Chondrocyte (in vitro differentiated cells): ENCODE measurements around the gene DOCK6. TPM values are rescaled to one million over a fixed set of nuclear protein-coding genes. Genes with fewer than 3 reads are reported as not detected.

Experiments
- DNase-seq: peaks from one replicate; pipeline ENCODE4 v3.0.0; 2021; ENCODE audit warnings: mixed read lengths, low spot score
- H3K27ac Mint-ChIP-seq: one replicate; pipeline ENCODE4 v1.8.0; 2021; ENCODE audit warnings: mild to moderate bottlenecking, moderate library complexity, mixed read lengths; ENCODE audit not compliant: unreplicated experiment
- H3K27me3 Mint-ChIP-seq: 2 replicates; pipeline ENCODE4 v1.8.0; 2021; ENCODE audit warnings: low read depth, mixed read lengths
- H3K36me3 Mint-ChIP-seq: 2 replicates; pipeline ENCODE4 v1.8.0; 2021; ENCODE audit warnings: low read depth, mixed read lengths
- H3K4me1 Mint-ChIP-seq: 2 replicates; pipeline ENCODE4 v1.8.0; 2021; ENCODE audit warnings: low read depth, mild to moderate bottlenecking, mixed read lengths
- H3K4me3 Mint-ChIP-seq: one replicate; pipeline ENCODE4 v1.8.0; 2021; ENCODE audit warnings: mild to moderate bottlenecking, moderate library complexity, mixed read lengths; ENCODE audit not compliant: unreplicated experiment
- H3K9me3 Mint-ChIP-seq: 2 replicates; pipeline ENCODE4 v1.8.0; 2021; ENCODE audit warnings: low read depth, mixed read lengths
- CTCF ChIP-seq: fragments of 200-600 bp; sonication (generic); IDR thresholded peaks from 2 replicates; pipeline ENCODE4 v1.5.0; 2021; ENCODE audit warnings: antibody characterized with exemption, mild to moderate bottlenecking, moderate library complexity
- total RNA-seq: library from RNA; stranded (reverse); gene quantifications from 3 replicates; pipeline ENCODE4 v1.2.1, GENCODE V29; 2021

DOCK6 gene
- total RNA-seq, 1 donor from 2014 or later = 44.4 TPM

DNA sequence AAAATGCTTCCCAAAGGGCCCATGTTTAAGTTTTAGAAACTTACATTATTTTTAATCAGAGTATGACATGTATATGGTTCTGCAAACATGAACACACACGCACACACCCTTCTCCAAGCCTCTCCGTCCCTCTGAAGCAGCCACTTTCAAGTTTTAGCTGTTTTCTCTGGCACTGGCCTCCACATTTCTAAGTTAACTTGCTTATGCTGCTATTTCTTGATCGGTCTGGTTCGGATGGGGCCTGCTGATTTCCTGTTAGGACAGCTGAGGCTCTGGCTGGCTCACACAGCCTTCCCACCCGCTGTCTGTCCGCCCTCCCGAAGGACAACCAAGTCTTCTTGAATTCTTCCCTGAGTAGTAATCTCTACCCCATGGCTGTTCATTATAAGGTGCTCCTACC is 111.1 kb downstream of the DOCK6 start:
- no peak for DNase-seq
- no peaks in the 10 kb centered on the region for H3K27me3 Mint-ChIP-seq
- no peaks in the 10 kb centered on the region for H3K36me3 Mint-ChIP-seq
- no peaks in the 10 kb centered on the region for H3K9me3 Mint-ChIP-seq
- peak overlapping the region; percentile 23 for H3K4me3 Mint-ChIP-seq
- peaks cover 47% of the 10 kb centered on the region for H3K4me1 Mint-ChIP-seq
- peak overlapping the region; percentile 99 for H3K27ac Mint-ChIP-seq
- no peak for TF ChIP-seq CTCF

Other genes with a start within 250 kb of the DOCK6 start
- gene LDLR, start 173.1 kb downstream of the DOCK6 start, total RNA-seq = 76.8 to 121 TPM (median 117 TPM) in 3 replicates
- 8.3 to 22.9 TPM (median 8.4 TPM) in 3 replicates for gene SPC24, start 106.7 kb downstream of the DOCK6 start, total RNA-seq
- gene KANK2, start 65.0 kb downstream of the DOCK6 start, total RNA-seq = 238 to 345 TPM (median 243 TPM) in 3 replicates
- gene ANGPTL8, start 22.9 kb downstream of the DOCK6 start, total RNA-seq = not detected in 3 replicates
- not detected in 3 replicates for gene TSPAN16, start 33.6 kb upstream of the DOCK6 start, total RNA-seq
- 2.1 to 8.9 TPM (median 8.1 TPM) in 3 replicates for gene RAB3D, start 77.1 kb upstream of the DOCK6 start, total RNA-seq
- gene TMEM205, start 83.7 kb upstream of the DOCK6 start, total RNA-seq = 35.4 to 49.4 TPM (median 39.2 TPM) in 3 replicates
- 19.8 to 22.4 TPM (median 20.5 TPM) in 3 replicates for gene CCDC159, start 84.0 kb upstream of the DOCK6 start, total RNA-seq
- 67.6 to 74.7 TPM (median 72.3 TPM) in 3 replicates for gene PLPPR2, start 92.9 kb upstream of the DOCK6 start, total RNA-seq
- gene SWSAP1, start 112.1 kb upstream of the DOCK6 start, total RNA-seq = 1.1 to 1.5 TPM (median 1.4 TPM) in 3 replicates
- gene EPOR, start 121.8 kb upstream of the DOCK6 start, total RNA-seq = 1.4 to 2.8 TPM (median 2.6 TPM) in 3 replicates
- gene RGL3, start 156.8 kb upstream of the DOCK6 start, total RNA-seq = 0.70 to 0.97 TPM in 2 of 3 replicates, not detected in the other
- 0.15 to 0.68 TPM (median 0.31 TPM) in 3 replicates for gene ODAD3, start 172.6 kb upstream of the DOCK6 start, total RNA-seq
- 309 to 330 TPM (median 318 TPM) in 3 replicates for gene PRKCSH, start 173.1 kb upstream of the DOCK6 start, total RNA-seq
- gene ELAVL3, start 218.5 kb upstream of the DOCK6 start, total RNA-seq = 0.07 TPM in 1 of 3 replicates, not detected in the others
- gene ZNF653, start 243.3 kb upstream of the DOCK6 start, total RNA-seq = 6.8 to 8.6 TPM (median 8.2 TPM) in 3 replicates